NT2/D1 (cell line): ENCODE data around the gene KAZN.

Experiments
- YY1 ChIP-seq: IDR thresholded peaks from 2 replicates; pipeline ENCODE4 v1.6.1; 2011; ENCODE audit not compliant: insufficient read length, insufficient read depth
- ZNF274 ChIP-seq: IDR thresholded peaks from 2 replicates; pipeline ENCODE4 v1.6.1; 2011; ENCODE audit warnings: mild to moderate bottlenecking, low read depth, low read length

DNA sequence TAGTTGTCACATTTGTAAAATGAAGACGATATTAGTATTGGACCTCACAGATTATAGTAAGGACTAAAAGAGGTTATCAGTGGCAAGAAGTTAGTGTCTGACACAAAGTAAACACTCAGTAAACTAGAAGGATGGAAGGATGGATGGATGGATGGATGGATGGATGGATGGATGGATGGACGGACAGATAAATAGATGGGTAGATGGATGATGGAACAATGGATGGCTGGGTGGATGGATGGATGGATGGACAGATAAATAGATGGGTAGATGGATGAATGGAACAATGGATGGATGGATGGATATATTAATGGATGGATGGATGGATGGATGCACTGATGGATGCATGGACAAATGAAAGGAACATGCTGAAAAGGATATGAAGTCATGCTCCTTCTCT is 22.3 kb upstream of the KAZN start:
- no peak for TF ChIP-seq ZNF274
- TF ChIP-seq YY1 = no peak
